Renal cortex interstitium (tissue), 3 donors: ENCODE results near the gene ZNF324B. TPM values are rescaled to one million over a fixed set of nuclear protein-coding genes. Genes with fewer than 3 reads are reported as not detected.

Experiments used
- polyA plus RNA-seq, 3 donors: library from polyadenylated mRNA; unstranded; fragments of 120-200 nt; gene quantifications; one replicate each; pipeline ENCODE4 v1.2.1, GENCODE V29; 2013; ENCODE audit not compliant: insufficient read length in 3 of 3

The ZNF324B gene
- polyA plus RNA-seq, 3 donors: 5.2 to 7.4 (median 7.3) TPM

Other genes with a start within 250 kb of the ZNF324B start
- gene ZNF544, start 222.7 kb upstream of the ZNF324B start, polyA plus RNA-seq: 10 to 100 TPM; 36.9 to 45.9 (median 38.1) TPM
- 1 to 10 TPM; 7.3 to 8.7 (median 7.6) TPM for gene ZNF8, start 172.7 kb upstream of the ZNF324B start, polyA plus RNA-seq
- gene ERVK3-1, start 146.2 kb upstream of the ZNF324B start, polyA plus RNA-seq: 10 to 100 TPM; 46.6 to 58.0 (median 53.8) TPM
- gene ZSCAN22, start 124.6 kb upstream of the ZNF324B start, polyA plus RNA-seq: 1 to 10 TPM; 3.6 to 3.8 (median 3.6) TPM
- gene A1BG, start 98.1 kb upstream of the ZNF324B start, polyA plus RNA-seq: 1 to 10 TPM in 2 of 3 donors, under 1 TPM in 1; 0.45 to 2.0 (median 1.5) TPM
- 1 to 10 TPM; 3.7 to 6.2 (median 5.2) TPM for gene ZNF497, start 88.9 kb upstream of the ZNF324B start, polyA plus RNA-seq
- 1 to 10 TPM; 3.3 to 6.0 (median 4.5) TPM for gene ZNF837, start 70.6 kb upstream of the ZNF324B start, polyA plus RNA-seq
- 1,000 to 10,000 TPM in 2 of 3 donors, 100 to 1,000 TPM in 1; 862 to 1,069 (median 1,060) TPM for gene RPS5, start 64.4 kb upstream of the ZNF324B start, polyA plus RNA-seq
- gene RNF225, start 56.0 kb upstream of the ZNF324B start, polyA plus RNA-seq: not detected
- gene ZNF584, start 43.0 kb upstream of the ZNF324B start, polyA plus RNA-seq: 10 to 100 TPM; 13.3 to 15.0 (median 13.3) TPM
- gene ZNF132, start 11.5 kb upstream of the ZNF324B start, polyA plus RNA-seq: 10 to 100 TPM; 14.0 to 17.0 (median 14.1) TPM
- gene ZNF324, start 15.5 kb downstream of the ZNF324B start, polyA plus RNA-seq: 10 to 100 TPM in 2 of 3 donors, 1 to 10 TPM in 1; 7.3 to 11.5 (median 10.6) TPM
- 10 to 100 TPM; 11.7 to 19.5 (median 17.7) TPM for gene ZNF446, start 24.7 kb downstream of the ZNF324B start, polyA plus RNA-seq
- 10 to 100 TPM in 2 of 3 donors, 1 to 10 TPM in 1; 7.8 to 13.4 (median 11.5) TPM for gene SLC27A5, start 60.4 kb downstream of the ZNF324B start, polyA plus RNA-seq
- gene ZBTB45, start 68.2 kb downstream of the ZNF324B start, polyA plus RNA-seq: 10 to 100 TPM in 2 of 3 donors, 1 to 10 TPM in 1; 8.7 to 15.0 (median 14.4) TPM
- gene TRIM28, start 92.4 kb downstream of the ZNF324B start, polyA plus RNA-seq: 100 to 1,000 TPM; 672 to 838 (median 719) TPM
- 100 to 1,000 TPM; 108 to 132 (median 128) TPM for gene CHMP2A, start 103.5 kb downstream of the ZNF324B start, polyA plus RNA-seq
- 100 to 1,000 TPM in 1 of 3 donors, 10 to 100 TPM in 2; 87.9 to 107 (median 91.5) TPM for gene UBE2M, start 107.0 kb downstream of the ZNF324B start, polyA plus RNA-seq
- gene MZF1, start 121.7 kb downstream of the ZNF324B start, polyA plus RNA-seq: 10 to 100 TPM; 27.6 to 65.3 (median 34.1) TPM